SIG-M5 treated with dmso at 0.1 percent for 504 hours (cell line): ENCODE data around the gene CEBPG.
A peak's percentile ranks its signal among the peaks of the same experiment; 100 is the strongest.

Source experiments
- DNase-seq: peaks from one replicate; lab custom pipeline; 2025; ENCODE audit not compliant: unreplicated experiment; lab: John Stamatoyannopoulos, UW

Gene CEBPG

GRCh38 chr19:33381101-33381500, 7.6 kb downstream of the CEBPG start:
- DNase-seq: no peak

- no peak for DNase-seq
These were observed 8.5 kb downstream of the CEBPG start for GRCh38 chr19:33382006-33382405.

GRCh38 chr19:33382982-33383381, 9.5 kb downstream of the CEBPG start:
- DNase-seq: no peak

GRCh38 chr19:33383720-33384292, 10.3 kb downstream of the CEBPG start:
- no peak for DNase-seq

GRCh38 chr19:33384983-33385382, 11.5 kb downstream of the CEBPG start:
- no peak for DNase-seq

- no peak for DNase-seq
These were observed 12.4 kb downstream of the CEBPG start for GRCh38 chr19:33385956-33386355.

GRCh38 chr19:33386361-33386858, 12.9 kb downstream of the CEBPG start:
- DNase-seq: no peak

GRCh38 chr19:33387351-33388230, 14.1 kb downstream of the CEBPG start:
- no peak for DNase-seq

GRCh38 chr19:33388231-33388724, 14.8 kb downstream of the CEBPG start:
- no peak for DNase-seq

- DNase-seq: no peak
These were observed 15.4 kb downstream of the CEBPG start for GRCh38 chr19:33388725-33389420.

GRCh38 chr19:33389421-33390100, 16.1 kb downstream of the CEBPG start:
- no peak for DNase-seq

GRCh38 chr19:33390101-33390907, 16.8 kb downstream of the CEBPG start:
- DNase-seq: peak; percentile 36

GRCh38 chr19:33390908-33391630, 17.6 kb downstream of the CEBPG start:
- DNase-seq: no peak

GRCh38 chr19:33391631-33392249, 18.2 kb downstream of the CEBPG start:
- DNase-seq: no peak

GRCh38 chr19:33392341-33393285, 19.1 kb downstream of the CEBPG start:
- DNase-seq: no peak

GRCh38 chr19:33393286-33394005, 19.9 kb downstream of the CEBPG start:
- no peak for DNase-seq

GRCh38 chr19:33394006-33394722, 20.7 kb downstream of the CEBPG start:
- peak; percentile 74 for DNase-seq
